K562 (cell line): ENCODE measurements around the gene RAB31. TPM values are rescaled to one million over a fixed set of nuclear protein-coding genes. Genes with fewer than 3 reads are reported as not detected.

Experiments used
- DACH1 ChIP-seq: fragments of 450-650 bp; IDR thresholded peaks from 2 replicates; pipeline ENCODE4 v1.6.1; 2018; ENCODE audit not compliant: partially characterized antibody
- GABPB1 ChIP-seq: sonication (generic); formaldehyde crosslinking; IDR thresholded peaks from 2 replicates; pipeline ENCODE4 v1.8.0; 2022; ENCODE audit warnings: mild to moderate bottlenecking, missing genetic modification reagents
- KLF6 ChIP-seq: fragments of 250-450 bp; sonication (Bioruptor Pico); IDR thresholded peaks from 2 replicates; pipeline ENCODE4 v1.4.0; 2020; ENCODE audit warnings: mild to moderate bottlenecking, moderate library complexity, borderline replicate concordance
- PML ChIP-seq: IDR thresholded peaks from 2 replicates; pipeline ENCODE4 v1.6.1; 2012; ENCODE audit warnings: low read length, inconsistent platforms
- POLR3A ChIP-seq: IDR thresholded peaks from 2 replicates; pipeline ENCODE4 v1.6.1; 2011; ENCODE audit warnings: borderline replicate concordance, mild to moderate bottlenecking, moderate library complexity; ENCODE audit not compliant: insufficient read length, insufficient read depth; ENCODE audit errors: extremely low read depth
- SETDB1 ChIP-seq: IDR thresholded peaks from one replicate; pipeline ENCODE4 v1.6.1; 2012; ENCODE audit warnings: low read length, control low read depth, inconsistent platforms
- ZNF668 ChIP-seq: fragments of 250-450 bp; sonication (Bioruptor Pico); IDR thresholded peaks from 2 replicates; pipeline ENCODE4 v1.8.0; 2022; ENCODE audit warnings: mild to moderate bottlenecking, inconsistent platforms
- polyA plus RNA-seq, 8 experiments: library from polyadenylated mRNA; depleted of rRNA in 4 of 8; stranded (reverse) in 5 of 8; unstranded in 3 of 8; fragments of >200 nt; fragmentation: Nextera tagmentation in 2 of 8; fragmentation: Illumina TruSeq in 1 of 8; extraction: Ambion mirVana in 2 of 8; extraction: Trizol in 1 of 8; gene quantifications; 2 replicates each; pipeline versions ENCODE4 v1.2.1 to v1.2.3, GENCODE V29; 2011 to 2014; ENCODE audit warnings: inconsistent platforms in 1 of 8, missing spikeins in 1 of 8
- total RNA-seq, 7 experiments: library from RNA; depleted of rRNA in 6 of 7; stranded (reverse); fragments of >200 nt in 6 of 7; fragmentation: Illumina TruSeq in 2 of 7; extraction: Trizol in 2 of 7; gene quantifications; 2 replicates each; pipeline versions ENCODE4 v1.2.1 to v1.2.3, GENCODE V29; 2011 to 2021; ENCODE audit warnings: low replicate concordance in 1 of 7
- TF ChIP-seq, protein P1 (sequence below), 2 experiments: fragments of 450-650 bp; IDR thresholded peaks; 2 replicates each; pipeline ENCODE4 v1.6.1; 2018; ENCODE audit warnings: mild to moderate bottlenecking in 2 of 2, low read depth in 1 of 2; ENCODE audit not compliant: partially characterized antibody in 2 of 2

The RAB31 gene
- total and polyA plus RNA-seq, 9 of the 15 experiments (the other 6 are each of a cell fraction or from before 2014, with no cell fraction given) = 20.7 to 70.4 (median 41.3) TPM

DNA sequence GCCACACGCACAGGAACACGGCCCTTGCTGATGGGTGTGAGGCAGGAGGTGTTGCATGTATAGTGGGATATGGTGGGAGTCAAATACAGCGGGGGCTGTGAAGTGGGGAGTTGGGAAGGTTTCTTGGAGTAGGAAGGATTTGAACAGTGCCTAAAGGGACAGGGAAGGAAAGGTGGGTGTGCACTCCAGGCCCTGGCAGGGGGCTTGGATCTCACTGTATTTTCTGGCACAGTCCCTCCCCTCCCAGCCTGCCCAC is 6.9 kb downstream of the RAB31 start (continued):
- TF ChIP-seq POLR3A (no peak), DACH1 (no peak), PML (no peak), SETDB1 (no peak), KLF6 (CRISPR knock-in tag) (no peak), GABPB1 (CRISPR knock-in tag) (no peak), ZNF668 (CRISPR knock-in tag) (no peak)
- TF ChIP-seq, protein P1, sequence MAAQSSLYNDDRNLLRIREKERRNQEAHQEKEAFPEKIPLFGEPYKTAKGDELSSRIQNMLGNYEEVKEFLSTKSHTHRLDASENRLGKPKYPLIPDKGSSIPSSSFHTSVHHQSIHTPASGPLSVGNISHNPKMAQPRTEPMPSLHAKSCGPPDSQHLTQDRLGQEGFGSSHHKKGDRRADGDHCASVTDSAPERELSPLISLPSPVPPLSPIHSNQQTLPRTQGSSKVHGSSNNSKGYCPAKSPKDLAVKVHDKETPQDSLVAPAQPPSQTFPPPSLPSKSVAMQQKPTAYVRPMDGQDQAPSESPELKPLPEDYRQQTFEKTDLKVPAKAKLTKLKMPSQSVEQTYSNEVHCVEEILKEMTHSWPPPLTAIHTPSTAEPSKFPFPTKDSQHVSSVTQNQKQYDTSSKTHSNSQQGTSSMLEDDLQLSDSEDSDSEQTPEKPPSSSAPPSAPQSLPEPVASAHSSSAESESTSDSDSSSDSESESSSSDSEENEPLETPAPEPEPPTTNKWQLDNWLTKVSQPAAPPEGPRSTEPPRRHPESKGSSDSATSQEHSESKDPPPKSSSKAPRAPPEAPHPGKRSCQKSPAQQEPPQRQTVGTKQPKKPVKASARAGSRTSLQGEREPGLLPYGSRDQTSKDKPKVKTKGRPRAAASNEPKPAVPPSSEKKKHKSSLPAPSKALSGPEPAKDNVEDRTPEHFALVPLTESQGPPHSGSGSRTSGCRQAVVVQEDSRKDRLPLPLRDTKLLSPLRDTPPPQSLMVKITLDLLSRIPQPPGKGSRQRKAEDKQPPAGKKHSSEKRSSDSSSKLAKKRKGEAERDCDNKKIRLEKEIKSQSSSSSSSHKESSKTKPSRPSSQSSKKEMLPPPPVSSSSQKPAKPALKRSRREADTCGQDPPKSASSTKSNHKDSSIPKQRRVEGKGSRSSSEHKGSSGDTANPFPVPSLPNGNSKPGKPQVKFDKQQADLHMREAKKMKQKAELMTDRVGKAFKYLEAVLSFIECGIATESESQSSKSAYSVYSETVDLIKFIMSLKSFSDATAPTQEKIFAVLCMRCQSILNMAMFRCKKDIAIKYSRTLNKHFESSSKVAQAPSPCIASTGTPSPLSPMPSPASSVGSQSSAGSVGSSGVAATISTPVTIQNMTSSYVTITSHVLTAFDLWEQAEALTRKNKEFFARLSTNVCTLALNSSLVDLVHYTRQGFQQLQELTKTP (IDR thresholded peaks at IDR 0.05; ENCODE audit: low read depth in 1 of 2, partially characterized antibody in 2 of 2) = no peak
